Ureter (tissue), 1 donor: Measurements from ENCODE around the gene DUOX1. TPM values are rescaled to one million over a fixed set of nuclear protein-coding genes. Genes with fewer than 3 reads are reported as not detected.
A peak's percentile ranks its signal among the peaks of the same experiment; 100 is the strongest.
"Not testable (repeated sequence)": the region's sequence is repeated elsewhere in the genome, so short reads cannot be mapped to it uniquely, and the experiment has no call there.

ENCODE experiments used
- DNase-seq: peaks from one replicate; pipeline ENCODE4 v3.0.0-alpha.2; 2020; ENCODE audit warnings: low spot score
- total RNA-seq: library from RNA; stranded (reverse); gene quantifications from one replicate; pipeline ENCODE4 v1.2.4, GENCODE V29; 2023
- donor health status: DM: yes; HTN: yes; CAD: no.

DUOX1 gene
- 85.5 TPM for total RNA-seq

- DNase-seq, result peak; percentile 78
These were observed at the start of gene DUOX1, which contains the start of gene DUOXA1 for GRCh38 chr15:45129651-45130129. Gene DUOX1 (plus strand): TSS chr15:45129994. CDS start chr15:45131967, 1,973 bp downstream. Gene DUOXA1 (minus strand): TSS chr15:45129879. CDS start chr15:45123014, 6,865 bp downstream.

- DNase-seq, result not testable (repeated sequence)
These were observed 49.2 kb upstream of the DUOX1 start for GRCh38 chr15:45080593-45080992.

- not testable (repeated sequence) for DNase-seq
These were observed 47.4 kb upstream of the DUOX1 start for GRCh38 chr15:45082412-45082811.

GRCh38 chr15:45083223-45083622, 46.6 kb upstream of the DUOX1 start:
- DNase-seq, result no peak

- DNase-seq, result no peak
These were observed 45.6 kb upstream of the DUOX1 start for GRCh38 chr15:45084163-45084562.

- DNase-seq, result no peak
These were observed 42.3 kb upstream of the DUOX1 start for GRCh38 chr15:45087513-45087912.

- no peak for DNase-seq
These were observed 40.7 kb upstream of the DUOX1 start for GRCh38 chr15:45088801-45089711.

GRCh38 chr15:45089712-45090373, 40.0 kb upstream of the DUOX1 start:
- no peak for DNase-seq

GRCh38 chr15:45091161-45091560, 38.6 kb upstream of the DUOX1 start:
- DNase-seq, result no peak

- no peak for DNase-seq
These were observed 38.2 kb upstream of the DUOX1 start for GRCh38 chr15:45091576-45091975.

GRCh38 chr15:45093013-45093412, 36.8 kb upstream of the DUOX1 start:
- DNase-seq, result no peak

- no peak for DNase-seq
These were observed 36.0 kb upstream of the DUOX1 start for GRCh38 chr15:45093622-45094357.

GRCh38 chr15:45094358-45094730, 35.5 kb upstream of the DUOX1 start:
- no peak for DNase-seq

GRCh38 chr15:45095661-45096060, 34.1 kb upstream of the DUOX1 start:
- no peak for DNase-seq

- no peak for DNase-seq
These were observed 32.3 kb upstream of the DUOX1 start for GRCh38 chr15:45097466-45097865.

- no peak for DNase-seq
These were observed 30.1 kb upstream of the DUOX1 start for GRCh38 chr15:45099549-45100165.

GRCh38 chr15:45100884-45101625, 28.7 kb upstream of the DUOX1 start:
- DNase-seq, result no peak

- DNase-seq, result no peak
These were observed 28.0 kb upstream of the DUOX1 start for GRCh38 chr15:45101749-45102148.

GRCh38 chr15:45102226-45102625, 27.6 kb upstream of the DUOX1 start:
- DNase-seq, result no peak

- DNase-seq, result not testable (repeated sequence)
These were observed 25.6 kb upstream of the DUOX1 start for GRCh38 chr15:45104170-45104569.

GRCh38 chr15:45105586-45105985, 24.2 kb upstream of the DUOX1 start:
- DNase-seq, result no peak
